Esophagus (tissue), 2 donors: Measurements from ENCODE around the gene TGIF1. TPM values are rescaled to one million over a fixed set of nuclear protein-coding genes. Genes with fewer than 3 reads are reported as not detected.
"Not testable (repeated sequence)": the region's sequence is repeated elsewhere in the genome, so short reads cannot be mapped to it uniquely, and the experiment has no call there.

Experiments used
- H3K27ac ChIP-seq, 2 donors: one replicate each; pipeline ENCODE4 v1.5.1; 2013; ENCODE audit warnings: low read depth in 2 of 2, mild to moderate bottlenecking in 2 of 2, inconsistent platforms in 1 of 2, low read length in 1 of 2, moderate library complexity in 1 of 2
- H3K27me3 ChIP-seq, 2 donors: one replicate each; pipeline ENCODE4 v1.6.1; 2013; ENCODE audit warnings: low read length in 2 of 2, control low read depth in 1 of 2, mild to moderate bottlenecking in 1 of 2; ENCODE audit not compliant: insufficient read depth in 2 of 2, control insufficient read depth in 1 of 2
- H3K36me3 ChIP-seq, 2 donors: one replicate each; pipeline ENCODE4 v1.6.1; 2013; ENCODE audit warnings: low read length in 1 of 2; ENCODE audit not compliant: control insufficient read depth in 2 of 2, insufficient read depth in 2 of 2
- H3K4me1 ChIP-seq, 2 donors: one replicate each; pipeline ENCODE4 v1.6.1; 2013; ENCODE audit warnings: low read length in 1 of 2; ENCODE audit not compliant: control insufficient read depth in 2 of 2, insufficient read depth in 2 of 2
- H3K4me3 ChIP-seq, 2 donors: one replicate each; pipeline ENCODE4 v1.5.1; 2013; ENCODE audit warnings: low read length in 2 of 2, mild to moderate bottlenecking in 2 of 2, low read depth in 1 of 2, moderate library complexity in 1 of 2
- H3K9me3 ChIP-seq, 2 donors: one replicate each; pipeline ENCODE4 v1.6.1; 2013; ENCODE audit warnings: mild to moderate bottlenecking in 2 of 2, low read depth in 1 of 2, low read length in 1 of 2, moderate library complexity in 1 of 2; ENCODE audit not compliant: control insufficient read depth in 2 of 2, insufficient read depth in 1 of 2
- WGBS, 2 donors: extraction: QIAGEN DNeasy Blood & Tissue Kit; methylation state at CpG; one replicate each; pipeline ENCODE4 v1.1.7; 2013; 5-methylcytosine and 5-hydroxymethylcytosine counted together
- polyA plus RNA-seq, 2 donors: library from polyadenylated mRNA; stranded (reverse); fragments of 200-250 nt; gene quantifications; one replicate each; pipeline ENCODE4 v1.2.3, GENCODE V29; 2013
- donor health status: healthy with polysubstance abuse.
- donor health status: Bipolar disorder and iron deficiency.

Gene TGIF1
- polyA plus RNA-seq, 2 donors: 25.1 to 29.7 TPM

DNA sequence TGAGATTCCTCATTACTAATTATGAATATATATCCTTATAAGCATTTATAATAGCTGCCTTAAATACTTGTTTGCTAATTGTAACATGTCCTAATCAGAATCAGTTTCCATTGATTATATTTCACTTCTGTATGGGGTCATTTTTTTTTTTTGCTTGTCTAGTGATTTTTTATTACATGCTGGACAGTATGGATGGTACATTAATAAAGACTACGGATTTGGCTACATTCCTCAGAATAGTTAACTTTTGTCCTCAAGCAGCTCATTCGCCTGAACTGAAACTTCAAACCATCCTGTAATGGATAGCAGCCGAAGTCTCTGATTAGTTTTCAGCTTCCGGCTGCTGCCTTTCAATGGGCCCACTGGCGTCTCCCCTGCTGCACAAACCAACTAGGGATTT, 11.7 kb downstream of the TGIF1 start:
- no peak overlapping the region for H3K4me3 ChIP-seq
- 98 to 99% methylated on average over 5 of the region's 5 CpGs for WGBS, 2 donors

GRCh38 chr18:3463051-3463450, 13.1 kb downstream of the TGIF1 start:
- no peaks in the 10 kb centered on the region for H3K4me1 ChIP-seq
- 58 to 64% methylated on average over 2 of the region's 2 CpGs for WGBS, 2 donors
- H3K9me3 ChIP-seq: no peaks in the 10 kb centered on the region
- H3K36me3 ChIP-seq: peaks cover 0 to 2% of the 10 kb centered on the region in 2 donors
- H3K4me3 ChIP-seq: no peak overlapping the region
- H3K27me3 ChIP-seq: no peaks in the 10 kb centered on the region
- H3K27ac ChIP-seq: no peak overlapping the region

More for the DNA sequence above, 11.7 kb downstream of the TGIF1 start:
- Histone ChIP-seq H3K4me1 (peaks cover 0 to 6% of the 10 kb centered on the region in 2 donors), H3K36me3 (peaks cover 4 to 8% of the 10 kb centered on the region in 2 donors), H3K27me3 (no peaks in the 10 kb centered on the region), H3K9me3 (no peaks in the 10 kb centered on the region), H3K27ac (no peak overlapping the region)

DNA sequence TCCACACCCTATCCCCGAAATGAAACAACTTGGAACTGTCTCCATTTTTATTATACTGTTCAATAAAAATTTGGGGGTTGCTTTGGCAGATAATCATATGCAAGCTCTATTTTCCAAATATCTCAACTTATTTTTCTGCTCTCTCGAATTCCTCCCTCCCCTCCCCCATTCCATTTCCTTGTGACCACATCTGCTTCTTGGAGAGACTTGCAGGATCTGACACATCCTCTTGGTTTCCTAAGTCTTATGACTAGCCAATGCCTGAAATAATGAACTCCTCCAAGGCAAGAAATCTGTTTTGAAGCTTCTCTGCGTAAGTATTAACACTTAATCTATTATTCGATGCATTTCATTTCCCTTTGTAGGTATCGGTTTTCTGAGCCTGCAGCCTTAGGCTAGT, 16.1 kb downstream of the TGIF1 start:
- Histone ChIP-seq H3K9me3 (no peaks in the 10 kb centered on the region), H3K27me3 (no peaks in the 10 kb centered on the region), H3K4me3 (no peak overlapping the region), H3K36me3 (peaks cover 0 to 2% of the 10 kb centered on the region in 2 donors), H3K4me1 (no peaks in the 10 kb centered on the region), H3K27ac (no peak overlapping the region)
- 34 to 48% methylated on average over 5 of the region's 5 CpGs for WGBS, 2 donors

DNA sequence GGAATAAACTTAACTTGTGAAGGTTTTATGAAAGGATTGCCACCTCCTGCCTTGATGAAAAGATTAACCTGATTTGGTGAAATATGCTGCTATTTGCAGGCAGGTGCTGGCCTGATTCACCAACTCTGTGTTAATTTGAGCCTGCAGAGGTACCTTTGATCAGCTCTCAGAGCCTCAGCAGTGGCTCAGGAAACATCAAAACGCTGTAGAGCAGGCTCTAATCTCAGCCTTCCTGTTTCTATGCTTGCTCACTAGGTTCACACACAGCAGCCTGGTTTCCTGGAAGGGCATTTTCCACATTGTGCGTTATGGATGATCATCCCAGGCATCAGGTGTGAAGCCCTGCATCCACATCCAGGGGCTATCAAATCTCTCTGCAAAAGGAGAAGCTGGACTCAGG, 16.9 kb downstream of the TGIF1 start:
- H3K27me3 ChIP-seq: no peaks in the 10 kb centered on the region
- H3K36me3 ChIP-seq: peaks cover 0 to 2% of the 10 kb centered on the region in 2 donors
- H3K9me3 ChIP-seq: no peaks in the 10 kb centered on the region
- H3K4me3 ChIP-seq: no peak overlapping the region
- H3K4me1 ChIP-seq: no peaks in the 10 kb centered on the region
- H3K27ac ChIP-seq: no peak overlapping the region
- WGBS, 2 donors: 20 to 28% methylated on average over 2 of the region's 2 CpGs

DNA sequence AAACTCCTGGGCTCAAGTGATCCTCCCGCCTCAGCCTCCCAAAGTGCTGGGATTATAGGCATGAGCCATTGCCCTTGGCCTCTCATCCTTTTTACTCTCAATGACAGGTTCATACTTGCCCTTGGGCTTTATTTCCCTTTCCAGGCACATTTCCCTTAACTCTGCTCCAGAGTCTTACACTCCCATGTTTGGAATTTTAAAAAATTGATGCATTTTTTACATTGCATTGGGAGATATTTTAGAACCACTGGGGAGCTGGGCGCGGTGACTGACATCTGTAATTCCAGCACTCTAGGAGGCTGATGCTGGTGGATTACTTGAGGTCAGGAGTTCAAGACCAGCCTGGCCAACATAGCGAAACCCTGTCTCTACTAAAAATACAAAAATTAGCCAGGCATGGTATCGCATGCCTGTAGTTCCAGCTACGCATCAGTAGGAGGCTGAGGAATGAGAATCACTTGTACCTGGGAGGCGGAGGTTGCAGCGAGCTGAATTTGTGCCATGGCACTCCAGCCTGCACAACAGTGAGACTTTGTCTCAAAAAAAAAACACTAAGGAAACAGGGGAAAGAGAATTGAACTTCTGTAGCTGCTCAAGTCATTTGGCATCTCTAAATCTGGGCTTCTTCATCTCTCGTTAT, 18.2 kb downstream of the TGIF1 start:
- H3K4me1 ChIP-seq: no peaks in the 10 kb centered on the region
- H3K27ac ChIP-seq: no peak overlapping the region
- no peaks in the 10 kb centered on the region for H3K36me3 ChIP-seq
- H3K4me3 ChIP-seq: no peak overlapping the region
- no peaks in the 10 kb centered on the region for H3K9me3 ChIP-seq
- no peaks in the 10 kb centered on the region for H3K27me3 ChIP-seq
- 96% methylated on average over 9 of the region's 9 CpGs for WGBS, 2 donors

DNA sequence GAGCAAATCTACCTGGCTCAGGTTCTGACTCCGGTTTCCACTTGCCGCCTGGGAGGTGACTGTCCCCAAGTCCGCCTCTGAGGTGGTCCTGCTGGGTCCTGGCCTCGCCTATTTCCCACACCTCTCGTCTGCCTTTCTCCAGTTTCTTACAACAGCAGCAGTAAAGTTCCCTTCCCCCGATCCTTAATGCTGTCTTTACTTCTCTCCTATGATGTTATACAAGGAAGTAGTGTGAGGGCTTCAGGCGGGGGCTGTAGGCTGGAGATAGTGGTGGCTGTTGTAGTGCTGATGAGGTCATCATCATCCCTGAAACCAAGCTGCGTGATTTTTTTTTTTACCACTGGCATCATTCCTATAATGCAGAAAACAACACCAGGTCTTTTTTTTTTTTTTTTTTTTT, 18.9 kb downstream of the TGIF1 start:
- Histone ChIP-seq H3K27me3 (no peaks in the 10 kb centered on the region), H3K4me1 (no peaks in the 10 kb centered on the region), H3K27ac (no peak overlapping the region), H3K9me3 (no peaks in the 10 kb centered on the region), H3K36me3 (no peaks in the 10 kb centered on the region), H3K4me3 (no peak overlapping the region)
- WGBS, 2 donors: 80 to 88% methylated on average over 8 of the region's 8 CpGs

DNA sequence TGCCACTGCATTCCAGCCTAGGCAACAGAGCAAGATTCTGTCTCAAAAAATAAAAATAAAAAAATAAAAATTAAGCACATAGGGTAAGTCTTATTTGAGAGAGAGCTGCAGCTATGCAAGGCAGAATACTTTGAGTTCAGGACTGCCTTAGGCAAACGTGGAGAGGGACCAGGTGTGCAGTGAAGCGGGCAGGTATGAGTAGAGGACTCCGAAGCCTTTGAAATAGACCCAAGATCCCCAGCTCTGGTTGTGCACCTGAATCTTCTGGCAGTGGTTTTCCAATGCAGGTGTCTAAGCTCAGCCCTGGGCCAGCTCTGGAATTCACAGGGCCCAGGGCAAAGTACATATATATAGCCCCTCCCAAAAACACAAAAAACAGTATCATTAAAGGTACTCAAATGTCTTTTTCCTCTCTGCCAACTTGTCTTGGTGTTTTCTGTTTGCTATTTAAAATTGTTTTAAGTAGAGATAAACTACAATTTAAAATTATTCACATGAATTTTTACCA, 21.2 kb downstream of the TGIF1 start:
- Histone ChIP-seq H3K36me3 (no peaks in the 10 kb centered on the region), H3K27me3 (no peaks in the 10 kb centered on the region), H3K9me3 (no peaks in the 10 kb centered on the region), H3K27ac (no peak overlapping the region), H3K4me1 (no peaks in the 10 kb centered on the region), H3K4me3 (no peak overlapping the region)
- WGBS, 2 donors: 43 to 57% methylated on average over 3 of the region's 3 CpGs

- H3K9me3 ChIP-seq, H3K36me3 ChIP-seq, H3K27me3 ChIP-seq, H3K4me1 ChIP-seq, H3K27ac ChIP-seq, H3K4me3 ChIP-seq: not testable (repeated sequence)
- WGBS, 2 donors: 94 to 98% methylated on average over 3 of the region's 3 CpGs
These were observed 22.1 kb downstream of the TGIF1 start for GRCh38 chr18:3472121-3472520.

- H3K9me3 ChIP-seq: no peaks in the 10 kb centered on the region
- WGBS, 2 donors: 71 to 79% methylated on average over 18 of the region's 18 CpGs
- no peak overlapping the region for H3K27ac ChIP-seq
- no peaks in the 10 kb centered on the region for H3K4me1 ChIP-seq
- H3K36me3 ChIP-seq: no peaks in the 10 kb centered on the region
- H3K27me3 ChIP-seq: no peaks in the 10 kb centered on the region
- H3K4me3 ChIP-seq: no peak overlapping the region
These were observed 22.9 kb downstream of the TGIF1 start for GRCh38 chr18:3472681-3473544.
